CD4-positive, alpha-beta T cell treated with Interleukin-4 for 4 hours (primary cell): ENCODE results near the gene CCDC148.
"Not testable (repeated sequence)": the region's sequence is repeated elsewhere in the genome, so short reads cannot be mapped to it uniquely, and the experiment has no call there.

Experiments
- DNase-seq: peaks from one replicate; pipeline ENCODE4 v3.0.0-alpha.2; 2020

CCDC148 gene

GRCh38 chr2:158350751-158351465, 105.6 kb downstream of the CCDC148 start:
- DNase-seq = not testable (repeated sequence)

GRCh38 chr2:158346032-158346431, 110.5 kb downstream of the CCDC148 start:
- DNase-seq = no peak

GRCh38 chr2:158339513-158339912, 117.0 kb downstream of the CCDC148 start:
- DNase-seq = no peak

- DNase-seq = no peak
Measured at GRCh38 chr2:158337018-158337417, 119.5 kb downstream of the CCDC148 start.

GRCh38 chr2:158331799-158332198, 124.8 kb downstream of the CCDC148 start:
- DNase-seq = not testable (repeated sequence)

- DNase-seq = no peak
Measured at GRCh38 chr2:158325782-158326340, 130.7 kb downstream of the CCDC148 start.

- DNase-seq = no peak
Measured at GRCh38 chr2:158325031-158325781, 131.3 kb downstream of the CCDC148 start.

- DNase-seq = no peak
Measured at GRCh38 chr2:158323381-158323780, 133.2 kb downstream of the CCDC148 start.

GRCh38 chr2:158321264-158321663, 135.3 kb downstream of the CCDC148 start:
- no peak for DNase-seq

GRCh38 chr2:158319269-158319668, 137.3 kb downstream of the CCDC148 start:
- no peak for DNase-seq

- DNase-seq = no peak
Measured at GRCh38 chr2:158317642-158318041, 138.9 kb downstream of the CCDC148 start.

- no peak for DNase-seq
Measured at GRCh38 chr2:158315803-158316414, 140.6 kb downstream of the CCDC148 start.

- DNase-seq = no peak
Measured at GRCh38 chr2:158315000-158315399, 141.6 kb downstream of the CCDC148 start.

- DNase-seq = no peak
Measured at GRCh38 chr2:158313734-158314133, 142.8 kb downstream of the CCDC148 start.

- no peak for DNase-seq
Measured at GRCh38 chr2:158312981-158313380, 143.6 kb downstream of the CCDC148 start.

- not testable (repeated sequence) for DNase-seq
Measured at GRCh38 chr2:158310407-158310806, 146.1 kb downstream of the CCDC148 start.

- DNase-seq = no peak
Measured at GRCh38 chr2:158305501-158305900, 151.1 kb downstream of the CCDC148 start.

GRCh38 chr2:158300394-158300793, 156.2 kb downstream of the CCDC148 start:
- DNase-seq = no peak

- DNase-seq = no peak
Measured at GRCh38 chr2:158297606-158298005, 158.9 kb downstream of the CCDC148 start.

GRCh38 chr2:158297120-158297519, 159.4 kb downstream of the CCDC148 start:
- DNase-seq = no peak

GRCh38 chr2:158293722-158294121, 162.8 kb downstream of the CCDC148 start:
- no peak for DNase-seq

GRCh38 chr2:158291544-158292180, 164.9 kb downstream of the CCDC148 start:
- no peak for DNase-seq

GRCh38 chr2:158290225-158290624, 166.3 kb downstream of the CCDC148 start:
- no peak for DNase-seq
